T-cell (primary cell): Measurements from ENCODE around the gene ACCSL. TPM values are rescaled to one million over a fixed set of nuclear protein-coding genes. Genes with fewer than 3 reads are reported as not detected.

ENCODE experiments used
- ATAC-seq, 4 experiments: fragments of 200-7000 bp in 3 of 4; fragments of 150-1000 bp in 1 of 4; cut with Tn5 transposase; replicated peaks in 1 of 4; 1 replicate in 3 of 4; 2 replicates in 1 of 4; pipeline ENCODE4 v1.10.0; 2021; ENCODE audit warnings: moderate library complexity in 3 of 4, mild to moderate bottlenecking in 2 of 4, moderate number of reproducible peaks in 1 of 4
- CTCF ChIA-PET, 2 donors: fragments of 300-600 bp; sonication (Branson Sonifier 250); formaldehyde crosslinking; loops; one replicate each; lab custom pipeline; 2022; ENCODE audit warnings: antibody characterized with exemption in 2 of 2; lab: Charles Lee
- POLR2A ChIA-PET, 2 donors: fragments of 300-600 bp; sonication (Branson Sonifier 250); formaldehyde crosslinking; loops; one replicate each; lab custom pipeline; 2022; ENCODE audit warnings: antibody characterized with exemption in 2 of 2; lab: Charles Lee
- DNase-seq, 35 experiments: peaks; one replicate each; pipeline versions ENCODE4 v3.0.0 to v3.0.0-alpha.2; 2013 to 2023
- H3K27ac ChIP-seq: one replicate; pipeline ENCODE4 v1.5.1; 2013; ENCODE audit warnings: low read length
- H3K27me3 ChIP-seq, 2 experiments: replicated peaks in 1 of 2; 1 replicate in 1 of 2; 2 replicates in 1 of 2; pipeline versions ENCODE4 v1.6.1 to v1.7.0; 2013; ENCODE audit warnings: low read length in 1 of 2, mixed read lengths in 1 of 2; ENCODE audit not compliant: control insufficient read depth in 2 of 2, insufficient read depth in 2 of 2; ENCODE audit errors: extremely low read depth in 1 of 2
- H3K36me3 ChIP-seq, 2 donors: 1 replicate in 1 of 2; 2 replicates in 1 of 2; pipeline versions ENCODE4 v1.6.1 to v1.7.0; 2013; ENCODE audit warnings: low read length in 1 of 2; ENCODE audit not compliant: control insufficient read depth in 2 of 2, insufficient read depth in 1 of 2; ENCODE audit errors: extremely low read depth in 1 of 2
- H3K4me1 ChIP-seq, 2 experiments: 1 replicate in 1 of 2; 2 replicates in 1 of 2; pipeline versions ENCODE4 v1.6.1 to v1.7.0; 2013; ENCODE audit warnings: low read length in 2 of 2, mixed read lengths in 1 of 2; ENCODE audit not compliant: insufficient read depth in 2 of 2, control insufficient read depth in 1 of 2; ENCODE audit errors: extremely low read depth in 1 of 2
- H3K4me3 ChIP-seq, 2 donors: 1 replicate in 1 of 2; 2 replicates in 1 of 2; pipeline versions ENCODE4 v1.5.1 to v1.7.0; 2013; ENCODE audit warnings: mild to moderate bottlenecking in 2 of 2, low read length in 1 of 2, moderate library complexity in 1 of 2; ENCODE audit not compliant: control insufficient read depth in 1 of 2; ENCODE audit errors: extremely low read depth in 1 of 2
- H3K9me3 ChIP-seq: 2 replicates; pipeline ENCODE4 v1.7.0; 2013
- H3K27ac Mint-ChIP-seq, 2 donors: one replicate each; pipeline ENCODE4 v1.8.0; 2020 to 2021; ENCODE audit warnings: mild to moderate bottlenecking in 2 of 2, mixed read lengths in 2 of 2
- H3K27me3 Mint-ChIP-seq, 2 donors: one replicate each; pipeline ENCODE4 v1.8.0; 2021 to 2022; ENCODE audit warnings: mixed read lengths in 2 of 2
- H3K36me3 Mint-ChIP-seq: one replicate; pipeline ENCODE4 v1.8.0; 2021; ENCODE audit warnings: mixed read lengths
- H3K4me1 Mint-ChIP-seq, 3 donors: one replicate each; pipeline ENCODE4 v1.8.0; 2020 to 2022; ENCODE audit warnings: mixed read lengths in 3 of 3, mild to moderate bottlenecking in 1 of 3
- H3K4me3 Mint-ChIP-seq, 3 donors: one replicate each; pipeline ENCODE4 v1.8.0; 2020 to 2022; ENCODE audit warnings: mild to moderate bottlenecking in 3 of 3, mixed read lengths in 3 of 3, moderate library complexity in 3 of 3
- H3K9me3 Mint-ChIP-seq, 3 donors: one replicate each; pipeline ENCODE4 v1.8.0; 2020 to 2022; ENCODE audit warnings: mixed read lengths in 3 of 3
- WGBS: methylation state at CpG from one replicate; pipeline ENCODE4 v1.1.5; 2013; ENCODE audit warnings: missing lambda C conversion rate; ENCODE audit not compliant: insufficient coverage; 5-methylcytosine and 5-hydroxymethylcytosine counted together
- total RNA-seq, 35 experiments: library from RNA in 6 of 35; stranded (reverse) in 6 of 35; fragments of 120-200 nt in 1 of 35; gene quantifications; one replicate each; pipeline versions ENCODE4 v1.2.1 to v1.2.4 and lab custom pipeline; 2013 to 2026

The ACCSL gene
- total RNA-seq, 5 donors from 2014 or later (not counting 1 experiment from before 2014, with no cell fraction given): not detected

GRCh38 chr11:44028816-44029506, 18.8 kb upstream of the ACCSL start:
- Histone ChIP-seq H3K27me3 (peaks cover 6 to 29% of the 10 kb centered on the region in 2 experiments), H3K36me3 (no peaks in the 10 kb centered on the region), H3K4me3 (no peak overlapping the region), H3K27ac (no peak overlapping the region), H3K4me1 (no peaks in the 10 kb centered on the region), H3K9me3 (no peaks in the 10 kb centered on the region)
- WGBS: 67% methylated on average over 1 of the region's 3 CpGs
- H3K27me3 Mint-ChIP-seq: peaks cover 40 to 55% of the 10 kb centered on the region in 2 donors
- no peak overlapping the region for H3K27ac Mint-ChIP-seq
- no peaks in the 10 kb centered on the region for H3K4me1 Mint-ChIP-seq
- H3K36me3 Mint-ChIP-seq: no peaks in the 10 kb centered on the region
- CTCF ChIA-PET: no interaction called here
- ATAC-seq (no peak), DNase-seq (no peak)
- POLR2A ChIA-PET: no interaction called here
- H3K4me3 Mint-ChIP-seq: no peak overlapping the region
- peaks cover 3 to 8% (median 3%) of the 10 kb centered on the region in 3 donors for H3K9me3 Mint-ChIP-seq

GRCh38 chr11:44029507-44029845, 18.3 kb upstream of the ACCSL start:
- no peaks in the 10 kb centered on the region for H3K4me1 ChIP-seq
- ATAC-seq (no peak), DNase-seq (peak in 1 of 35 experiments; percentile 9)
- H3K9me3 ChIP-seq: no peaks in the 10 kb centered on the region
- no CpG with 5 or more reads among the region's 1 CpG for WGBS
- ChIA-PET POLR2A (no interaction called here), CTCF (no interaction called here)
- peaks cover 6 to 29% of the 10 kb centered on the region in 2 experiments for H3K27me3 ChIP-seq
- H3K27ac Mint-ChIP-seq: no peak overlapping the region
- H3K27ac ChIP-seq: no peak overlapping the region
- H3K36me3 Mint-ChIP-seq: no peaks in the 10 kb centered on the region
- no peak overlapping the region for H3K4me3 Mint-ChIP-seq
- H3K4me3 ChIP-seq: no peak overlapping the region
- H3K4me1 Mint-ChIP-seq: no peaks in the 10 kb centered on the region
- no peaks in the 10 kb centered on the region for H3K36me3 ChIP-seq
- H3K9me3 Mint-ChIP-seq: peaks cover 3 to 8% (median 3%) of the 10 kb centered on the region in 3 donors
- peaks cover 35 to 51% of the 10 kb centered on the region in 2 donors for H3K27me3 Mint-ChIP-seq

GRCh38 chr11:44029977-44030911, 17.5 kb upstream of the ACCSL start:
- H3K27me3 Mint-ChIP-seq: peaks cover 31 to 50% of the 10 kb centered on the region in 2 donors
- peak in 1 of 35 experiments; percentile 2 for DNase-seq

GRCh38 chr11:44030996-44031395, 16.8 kb upstream of the ACCSL start:
- Mint-ChIP-seq H3K27ac (no peak overlapping the region), H3K4me1 (no peaks in the 10 kb centered on the region), H3K9me3 (peaks cover 3 to 5% (median 3%) of the 10 kb centered on the region in 3 donors), H3K4me3 (no peak overlapping the region), H3K27me3 (peaks cover 31 to 50% of the 10 kb centered on the region in 2 donors), H3K36me3 (no peaks in the 10 kb centered on the region)
- CTCF ChIA-PET: no interaction called here
- H3K36me3 ChIP-seq: no peaks in the 10 kb centered on the region
- H3K4me3 ChIP-seq: no peak overlapping the region
- ATAC-seq (no peak), DNase-seq (peak in 1 of 35 experiments; percentile 7)
- POLR2A ChIA-PET: no interaction called here
- H3K4me1 ChIP-seq: no peaks in the 10 kb centered on the region
- no peak overlapping the region for H3K27ac ChIP-seq
- peaks cover 6 to 29% of the 10 kb centered on the region in 2 experiments for H3K27me3 ChIP-seq
- H3K9me3 ChIP-seq: no peaks in the 10 kb centered on the region
- WGBS: 83% methylated on average over 3 of the region's 5 CpGs

More at GRCh38 chr11:44029977-44030911, 17.5 kb upstream of the ACCSL start:
- H3K4me1 ChIP-seq: no peaks in the 10 kb centered on the region
- no peak overlapping the region for H3K27ac ChIP-seq
- H3K36me3 Mint-ChIP-seq: no peaks in the 10 kb centered on the region
- no peak for ATAC-seq
- H3K4me3 ChIP-seq: no peak overlapping the region
- CTCF ChIA-PET: no interaction called here
- H3K27ac Mint-ChIP-seq: no peak overlapping the region
- POLR2A ChIA-PET: no interaction called here
- H3K4me1 Mint-ChIP-seq: no peaks in the 10 kb centered on the region
- no peak overlapping the region for H3K4me3 Mint-ChIP-seq
- H3K9me3 ChIP-seq: no peaks in the 10 kb centered on the region
- peaks cover 3 to 8% (median 3%) of the 10 kb centered on the region in 3 donors for H3K9me3 Mint-ChIP-seq
- 80% methylated on average over 2 of the region's 5 CpGs for WGBS
- peaks cover 6 to 29% of the 10 kb centered on the region in 2 experiments for H3K27me3 ChIP-seq
- no peaks in the 10 kb centered on the region for H3K36me3 ChIP-seq

- H3K27me3 Mint-ChIP-seq: peaks cover 31 to 50% of the 10 kb centered on the region in 2 donors
- Histone ChIP-seq H3K4me1 (no peaks in the 10 kb centered on the region), H3K27ac (no peak overlapping the region), H3K27me3 (peaks cover 6 to 29% of the 10 kb centered on the region in 2 experiments), H3K36me3 (no peaks in the 10 kb centered on the region), H3K9me3 (no peaks in the 10 kb centered on the region), H3K4me3 (no peak overlapping the region)
- ChIA-PET POLR2A (no interaction called here), CTCF (no interaction called here)
- peaks cover 0 to 3% (median 0%) of the 10 kb centered on the region in 3 donors for H3K9me3 Mint-ChIP-seq
- H3K4me3 Mint-ChIP-seq: no peak overlapping the region
- no peaks in the 10 kb centered on the region for H3K4me1 Mint-ChIP-seq
- WGBS: no CpG with 5 or more reads among the region's 5 CpGs
- H3K27ac Mint-ChIP-seq: no peak overlapping the region
- H3K36me3 Mint-ChIP-seq: no peaks in the 10 kb centered on the region
- ATAC-seq (no peak), DNase-seq (no peak)
Observed at GRCh38 chr11:44031549-44031948, 16.2 kb upstream of the ACCSL start.

GRCh38 chr11:44032299-44033085, 15.3 kb upstream of the ACCSL start:
- Histone ChIP-seq H3K4me1 (no peaks in the 10 kb centered on the region), H3K4me3 (no peak overlapping the region), H3K27me3 (peaks cover 6 to 26% of the 10 kb centered on the region in 2 experiments), H3K27ac (no peak overlapping the region), H3K36me3 (no peaks in the 10 kb centered on the region), H3K9me3 (no peaks in the 10 kb centered on the region)
- Mint-ChIP-seq H3K9me3 (peaks cover 0 to 3% (median 0%) of the 10 kb centered on the region in 3 donors), H3K27me3 (peaks cover 23 to 42% of the 10 kb centered on the region in 2 donors), H3K36me3 (no peaks in the 10 kb centered on the region), H3K4me1 (no peaks in the 10 kb centered on the region), H3K4me3 (no peak overlapping the region), H3K27ac (no peak overlapping the region)
- 87% methylated on average over 10 of the region's 15 CpGs for WGBS
- DNase-seq (peak in 1 of 35 experiments; percentile 5), ATAC-seq (no peak)
- POLR2A ChIA-PET: no interaction called here
- CTCF ChIA-PET: no interaction called here
